ENCODE data around the gene RTL9.

Gene RTL9

GRCh38 chrX:110363244-110363643 is 4.6 kb downstream of the RTL9 start:
- Histone ChIP-seq H3K36me3 (ENCODE audit: control insufficient read depth in 1 of 2, insufficient read depth in 2 of 2, low read length in 2 of 2) (no peaks in the 10 kb centered on the region), H3K4me1 (ENCODE audit: control insufficient read depth in 1 of 2, insufficient read depth in 2 of 2, low read length in 2 of 2) (no peaks in the 10 kb centered on the region), H3K4me3 (ENCODE audit: low read depth in 1 of 2, low read length in 2 of 2) (no peak overlapping the region), H3K27me3 (ENCODE audit: low read depth, low read length) (no peaks in the 10 kb centered on the region), H3K27ac (ENCODE audit: low read length) (no peak overlapping the region), H3K9me3 (ENCODE audit: control insufficient read depth in 1 of 2, low read length in 2 of 2) (no peaks in the 10 kb centered on the region)

- H3K27ac ChIP-seq (ENCODE audit: low read length), result no peak overlapping the region
- H3K27me3 ChIP-seq (ENCODE audit: low read depth, low read length), result no peaks in the 10 kb centered on the region
- H3K4me1 ChIP-seq (ENCODE audit: control insufficient read depth in 1 of 2, insufficient read depth in 2 of 2, low read length in 2 of 2), result no peaks in the 10 kb centered on the region
- H3K4me3 ChIP-seq (ENCODE audit: low read depth in 1 of 2, low read length in 2 of 2), result no peak overlapping the region
- H3K36me3 ChIP-seq (ENCODE audit: control insufficient read depth in 1 of 2, insufficient read depth in 2 of 2, low read length in 2 of 2), result no peaks in the 10 kb centered on the region
- H3K9me3 ChIP-seq (ENCODE audit: control insufficient read depth in 1 of 2, low read length in 2 of 2), result no peaks in the 10 kb centered on the region
Measured at GRCh38 chrX:110373310-110373709, 14.7 kb downstream of the RTL9 start.

- Histone ChIP-seq H3K4me3 (ENCODE audit: low read depth in 1 of 2, low read length in 2 of 2) (no peak overlapping the region), H3K36me3 (ENCODE audit: control insufficient read depth in 1 of 2, insufficient read depth in 2 of 2, low read length in 2 of 2) (no peaks in the 10 kb centered on the region), H3K9me3 (ENCODE audit: control insufficient read depth in 1 of 2, low read length in 2 of 2) (no peaks in the 10 kb centered on the region), H3K27me3 (ENCODE audit: low read depth, low read length) (no peaks in the 10 kb centered on the region), H3K27ac (ENCODE audit: low read length) (no peak overlapping the region), H3K4me1 (ENCODE audit: control insufficient read depth in 1 of 2, insufficient read depth in 2 of 2, low read length in 2 of 2) (no peaks in the 10 kb centered on the region)
Measured at GRCh38 chrX:110374559-110374958, 15.9 kb downstream of the RTL9 start.

- Histone ChIP-seq H3K36me3 (ENCODE audit: control insufficient read depth in 1 of 2, insufficient read depth in 2 of 2, low read length in 2 of 2) (no peaks in the 10 kb centered on the region), H3K4me3 (ENCODE audit: low read depth in 1 of 2, low read length in 2 of 2) (no peak overlapping the region), H3K27me3 (ENCODE audit: low read depth, low read length) (no peaks in the 10 kb centered on the region), H3K27ac (ENCODE audit: low read length) (no peak overlapping the region), H3K9me3 (ENCODE audit: control insufficient read depth in 1 of 2, low read length in 2 of 2) (no peaks in the 10 kb centered on the region), H3K4me1 (ENCODE audit: control insufficient read depth in 1 of 2, insufficient read depth in 2 of 2, low read length in 2 of 2) (no peaks in the 10 kb centered on the region)
Measured at GRCh38 chrX:110381216-110381615, 22.6 kb downstream of the RTL9 start.

GRCh38 chrX:110383414-110383813 is 24.8 kb downstream of the RTL9 start:
- Histone ChIP-seq H3K4me1 (ENCODE audit: control insufficient read depth in 1 of 2, insufficient read depth in 2 of 2, low read length in 2 of 2) (no peaks in the 10 kb centered on the region), H3K4me3 (ENCODE audit: low read depth in 1 of 2, low read length in 2 of 2) (no peak overlapping the region), H3K36me3 (ENCODE audit: control insufficient read depth in 1 of 2, insufficient read depth in 2 of 2, low read length in 2 of 2) (no peaks in the 10 kb centered on the region), H3K27ac (ENCODE audit: low read length) (no peak overlapping the region), H3K9me3 (ENCODE audit: control insufficient read depth in 1 of 2, low read length in 2 of 2) (no peaks in the 10 kb centered on the region), H3K27me3 (ENCODE audit: low read depth, low read length) (no peaks in the 10 kb centered on the region)

GRCh38 chrX:110384490-110384889 is 25.8 kb downstream of the RTL9 start:
- no peaks in the 10 kb centered on the region for H3K9me3 ChIP-seq (ENCODE audit: control insufficient read depth in 1 of 2, low read length in 2 of 2)
- no peaks in the 10 kb centered on the region for H3K36me3 ChIP-seq (ENCODE audit: control insufficient read depth in 1 of 2, insufficient read depth in 2 of 2, low read length in 2 of 2)
- H3K27ac ChIP-seq (ENCODE audit: low read length), result no peak overlapping the region
- no peaks in the 10 kb centered on the region for H3K4me1 ChIP-seq (ENCODE audit: control insufficient read depth in 1 of 2, insufficient read depth in 2 of 2, low read length in 2 of 2)
- no peak overlapping the region for H3K4me3 ChIP-seq (ENCODE audit: low read depth in 1 of 2, low read length in 2 of 2)
- H3K27me3 ChIP-seq (ENCODE audit: low read depth, low read length), result no peaks in the 10 kb centered on the region

GRCh38 chrX:110389570-110389969 is 30.9 kb downstream of the RTL9 start:
- no peaks in the 10 kb centered on the region for H3K27me3 ChIP-seq (ENCODE audit: low read depth, low read length)

GRCh38 chrX:110391086-110391485 is 32.4 kb downstream of the RTL9 start:
- Histone ChIP-seq H3K4me3 (ENCODE audit: low read depth in 1 of 2, low read length in 2 of 2) (no peak overlapping the region), H3K27ac (ENCODE audit: low read length) (no peak overlapping the region), H3K36me3 (ENCODE audit: control insufficient read depth in 1 of 2, insufficient read depth in 2 of 2, low read length in 2 of 2) (no peaks in the 10 kb centered on the region), H3K27me3 (ENCODE audit: low read depth, low read length) (no peaks in the 10 kb centered on the region), H3K4me1 (ENCODE audit: control insufficient read depth in 1 of 2, insufficient read depth in 2 of 2, low read length in 2 of 2) (no peaks in the 10 kb centered on the region), H3K9me3 (ENCODE audit: control insufficient read depth in 1 of 2, low read length in 2 of 2) (no peaks in the 10 kb centered on the region)

More at GRCh38 chrX:110389570-110389969, 30.9 kb downstream of the RTL9 start:
- Histone ChIP-seq H3K36me3 (ENCODE audit: control insufficient read depth in 1 of 2, insufficient read depth in 2 of 2, low read length in 2 of 2) (no peaks in the 10 kb centered on the region), H3K4me3 (ENCODE audit: low read depth in 1 of 2, low read length in 2 of 2) (no peak overlapping the region), H3K4me1 (ENCODE audit: control insufficient read depth in 1 of 2, insufficient read depth in 2 of 2, low read length in 2 of 2) (no peaks in the 10 kb centered on the region), H3K27ac (ENCODE audit: low read length) (no peak overlapping the region), H3K9me3 (ENCODE audit: control insufficient read depth in 1 of 2, low read length in 2 of 2) (no peaks in the 10 kb centered on the region)

GRCh38 chrX:110394651-110395050 is 36.0 kb downstream of the RTL9 start:
- H3K36me3 ChIP-seq (ENCODE audit: control insufficient read depth in 1 of 2, insufficient read depth in 2 of 2, low read length in 2 of 2), result no peaks in the 10 kb centered on the region
- H3K4me1 ChIP-seq (ENCODE audit: control insufficient read depth in 1 of 2, insufficient read depth in 2 of 2, low read length in 2 of 2), result no peaks in the 10 kb centered on the region
- no peaks in the 10 kb centered on the region for H3K27me3 ChIP-seq (ENCODE audit: low read depth, low read length)
- H3K27ac ChIP-seq (ENCODE audit: low read length), result no peak overlapping the region
- no peaks in the 10 kb centered on the region for H3K9me3 ChIP-seq (ENCODE audit: control insufficient read depth in 1 of 2, low read length in 2 of 2)
- no peak overlapping the region for H3K4me3 ChIP-seq (ENCODE audit: low read depth in 1 of 2, low read length in 2 of 2)

GRCh38 chrX:110395877-110396276 is 37.2 kb downstream of the RTL9 start:
- Histone ChIP-seq H3K4me1 (ENCODE audit: control insufficient read depth in 1 of 2, insufficient read depth in 2 of 2, low read length in 2 of 2) (no peaks in the 10 kb centered on the region), H3K9me3 (ENCODE audit: control insufficient read depth in 1 of 2, low read length in 2 of 2) (no peaks in the 10 kb centered on the region), H3K36me3 (ENCODE audit: control insufficient read depth in 1 of 2, insufficient read depth in 2 of 2, low read length in 2 of 2) (no peaks in the 10 kb centered on the region), H3K4me3 (ENCODE audit: low read depth in 1 of 2, low read length in 2 of 2) (no peak overlapping the region), H3K27ac (ENCODE audit: low read length) (no peak overlapping the region), H3K27me3 (ENCODE audit: low read depth, low read length) (no peaks in the 10 kb centered on the region)

- Histone ChIP-seq H3K27ac (ENCODE audit: low read length) (no peak overlapping the region), H3K36me3 (ENCODE audit: control insufficient read depth in 1 of 2, insufficient read depth in 2 of 2, low read length in 2 of 2) (no peaks in the 10 kb centered on the region), H3K9me3 (ENCODE audit: control insufficient read depth in 1 of 2, low read length in 2 of 2) (no peaks in the 10 kb centered on the region), H3K4me3 (ENCODE audit: low read depth in 1 of 2, low read length in 2 of 2) (no peak overlapping the region), H3K4me1 (ENCODE audit: control insufficient read depth in 1 of 2, insufficient read depth in 2 of 2, low read length in 2 of 2) (no peaks in the 10 kb centered on the region), H3K27me3 (ENCODE audit: low read depth, low read length) (no peaks in the 10 kb centered on the region)
Measured at GRCh38 chrX:110396735-110397134, 38.1 kb downstream of the RTL9 start.

GRCh38 chrX:110397339-110397738 is 38.7 kb downstream of the RTL9 start:
- Histone ChIP-seq H3K27me3 (ENCODE audit: low read depth, low read length) (no peaks in the 10 kb centered on the region), H3K4me3 (ENCODE audit: low read depth in 1 of 2, low read length in 2 of 2) (no peak overlapping the region), H3K4me1 (ENCODE audit: control insufficient read depth in 1 of 2, insufficient read depth in 2 of 2, low read length in 2 of 2) (no peaks in the 10 kb centered on the region), H3K36me3 (ENCODE audit: control insufficient read depth in 1 of 2, insufficient read depth in 2 of 2, low read length in 2 of 2) (no peaks in the 10 kb centered on the region), H3K9me3 (ENCODE audit: control insufficient read depth in 1 of 2, low read length in 2 of 2) (no peaks in the 10 kb centered on the region), H3K27ac (ENCODE audit: low read length) (no peak overlapping the region)

Data from muscle layer of duodenum (tissue), 2 donors.